Large intestine (tissue), 3 donors: ENCODE results near the gene SLA2. TPM values are rescaled to one million over a fixed set of nuclear protein-coding genes. Genes with fewer than 3 reads are reported as not detected.

Experiments used
- DNase-seq, 2 donors: peaks; one replicate each; pipeline versions ENCODE4 v3.0.0 to v3.0.0-alpha.2; 2013
- H3K27ac ChIP-seq: one replicate; pipeline ENCODE4 v1.5.1; 2013; ENCODE audit warnings: low read length
- H3K27me3 ChIP-seq: 2 replicates; pipeline ENCODE4 v1.6.1; 2013; ENCODE audit warnings: low read length; ENCODE audit not compliant: control insufficient read depth, insufficient read depth
- H3K36me3 ChIP-seq: 2 replicates; pipeline ENCODE4 v1.6.1; 2013; ENCODE audit warnings: low read length; ENCODE audit not compliant: control insufficient read depth, insufficient read depth
- H3K4me1 ChIP-seq: one replicate; pipeline ENCODE4 v1.6.1; 2013; ENCODE audit warnings: low read length; ENCODE audit not compliant: control insufficient read depth, insufficient read depth
- H3K4me3 ChIP-seq: one replicate; pipeline ENCODE4 v1.5.1; 2013; ENCODE audit warnings: low read length
- H3K9me3 ChIP-seq: one replicate; pipeline ENCODE4 v1.6.1; 2013; ENCODE audit warnings: mild to moderate bottlenecking, low read depth, low read length, moderate library complexity; ENCODE audit not compliant: control insufficient read depth
- WGBS: methylation state at CpG from one replicate; pipeline ENCODE4 v1.1.5; 2013; ENCODE audit warnings: low lambda C conversion rate; ENCODE audit not compliant: insufficient coverage; 5-methylcytosine and 5-hydroxymethylcytosine counted together
- polyA plus RNA-seq: library from polyadenylated mRNA; unstranded; fragments of 120-200 nt; gene quantifications from one replicate; pipeline ENCODE4 v1.2.1, GENCODE V29; 2013

The SLA2 gene
- polyA plus RNA-seq, 1 donor = 1.6 TPM

GRCh38 chr20:36599912-36600345, 46.1 kb downstream of the SLA2 start:
- no peaks in the 10 kb centered on the region for H3K27me3 ChIP-seq
- H3K9me3 ChIP-seq = no peaks in the 10 kb centered on the region
- 100% methylated on average over 1 of the region's 5 CpGs for WGBS
- no peak overlapping the region for H3K4me3 ChIP-seq
- H3K27ac ChIP-seq = no peak overlapping the region
- no peak for DNase-seq
- peaks cover 3% of the 10 kb centered on the region for H3K4me1 ChIP-seq
- peaks cover 5% of the 10 kb centered on the region for H3K36me3 ChIP-seq

- Histone ChIP-seq H3K27me3 (no peaks in the 10 kb centered on the region), H3K9me3 (no peaks in the 10 kb centered on the region), H3K4me1 (no peaks in the 10 kb centered on the region), H3K27ac (no peak overlapping the region), H3K36me3 (peaks cover 46% of the 10 kb centered on the region), H3K4me3 (no peak overlapping the region)
- DNase-seq = no peak
- WGBS = no CpG with 5 or more reads among the region's 5 CpGs
Measured at GRCh38 chr20:36593347-36593929, 52.6 kb downstream of the SLA2 start.

- peak; percentile 29 to 42 for DNase-seq
- H3K9me3 ChIP-seq = no peaks in the 10 kb centered on the region
- no peak overlapping the region for H3K4me3 ChIP-seq
- WGBS = 63% methylated on average over 2 of the region's 9 CpGs
- H3K27ac ChIP-seq = no peak overlapping the region
- H3K4me1 ChIP-seq = no peaks in the 10 kb centered on the region
- H3K27me3 ChIP-seq = no peaks in the 10 kb centered on the region
- peaks cover 52% of the 10 kb centered on the region for H3K36me3 ChIP-seq
Measured at GRCh38 chr20:36591854-36592641, 53.9 kb downstream of the SLA2 start.

- Histone ChIP-seq H3K9me3 (no peaks in the 10 kb centered on the region), H3K4me3 (no peak overlapping the region), H3K36me3 (peaks cover 58% of the 10 kb centered on the region), H3K4me1 (no peaks in the 10 kb centered on the region), H3K27me3 (no peaks in the 10 kb centered on the region), H3K27ac (no peak overlapping the region)
- no CpG with 5 or more reads among the region's 5 CpGs for WGBS
- DNase-seq = no peak
Measured at GRCh38 chr20:36591281-36591680, 54.7 kb downstream of the SLA2 start.

GRCh38 chr20:36587388-36588070, 58.5 kb downstream of the SLA2 start:
- Histone ChIP-seq H3K36me3 (peaks cover 57% of the 10 kb centered on the region), H3K27me3 (no peaks in the 10 kb centered on the region), H3K9me3 (no peaks in the 10 kb centered on the region), H3K4me3 (no peak overlapping the region), H3K4me1 (peaks cover 10% of the 10 kb centered on the region), H3K27ac (no peak overlapping the region)
- no CpG with 5 or more reads among the region's 3 CpGs for WGBS
- DNase-seq = no peak

- Histone ChIP-seq H3K4me3 (no peak overlapping the region), H3K27me3 (no peaks in the 10 kb centered on the region), H3K4me1 (peaks cover 19% of the 10 kb centered on the region), H3K36me3 (peaks cover 53% of the 10 kb centered on the region), H3K27ac (no peak overlapping the region), H3K9me3 (no peaks in the 10 kb centered on the region)
- DNase-seq = no peak
- WGBS = no CpG with 5 or more reads among the region's 8 CpGs
Measured at GRCh38 chr20:36585410-36586125, 60.4 kb downstream of the SLA2 start.

- H3K4me1 ChIP-seq = peaks cover 32% of the 10 kb centered on the region
- H3K9me3 ChIP-seq = no peaks in the 10 kb centered on the region
- H3K4me3 ChIP-seq = no peak overlapping the region
- DNase-seq = peak; percentile 69 to 84
- no CpG with 5 or more reads among the region's 2 CpGs for WGBS
- H3K27me3 ChIP-seq = no peaks in the 10 kb centered on the region
- H3K36me3 ChIP-seq = peaks cover 56% of the 10 kb centered on the region
- H3K27ac ChIP-seq = peak overlapping the region; percentile 86
Measured at GRCh38 chr20:36584018-36584481, 61.9 kb downstream of the SLA2 start.

GRCh38 chr20:36582821-36583220, 63.2 kb downstream of the SLA2 start:
- Histone ChIP-seq H3K4me1 (peaks cover 44% of the 10 kb centered on the region), H3K9me3 (no peaks in the 10 kb centered on the region), H3K36me3 (peaks cover 60% of the 10 kb centered on the region), H3K27me3 (no peaks in the 10 kb centered on the region), H3K27ac (peak overlapping the region; percentile 0), H3K4me3 (no peak overlapping the region)
- no peak for DNase-seq
- no CpG with 5 or more reads among the region's 4 CpGs for WGBS

GRCh38 chr20:36582322-36582721, 63.7 kb downstream of the SLA2 start:
- Histone ChIP-seq H3K27ac (no peak overlapping the region), H3K36me3 (peaks cover 58% of the 10 kb centered on the region), H3K9me3 (no peaks in the 10 kb centered on the region), H3K4me3 (no peak overlapping the region), H3K27me3 (no peaks in the 10 kb centered on the region), H3K4me1 (peaks cover 46% of the 10 kb centered on the region)
- DNase-seq = no peak
- no CpG with 5 or more reads among the region's 4 CpGs for WGBS

GRCh38 chr20:36579996-36580545, 65.9 kb downstream of the SLA2 start:
- peak overlapping the region; percentile 91 for H3K27ac ChIP-seq
- H3K9me3 ChIP-seq = no peaks in the 10 kb centered on the region
- DNase-seq = peak; percentile 90 to 95
- H3K27me3 ChIP-seq = no peaks in the 10 kb centered on the region
- 29% methylated on average over 1 of the region's 2 CpGs for WGBS
- H3K36me3 ChIP-seq = peaks cover 45% of the 10 kb centered on the region
- peaks cover 61% of the 10 kb centered on the region for H3K4me1 ChIP-seq
- H3K4me3 ChIP-seq = no peak overlapping the region
